Endothelial cell of umbilical vein (primary cell): ENCODE results near the gene LTK. TPM values are rescaled to one million over a fixed set of nuclear protein-coding genes. Genes with fewer than 3 reads are reported as not detected.

Experiments
- BruUV-seq: library from RNA; stranded (reverse); fragments of 400-500 nt; replicated peaks from 2 replicates; lab custom pipeline; 2021; lab: Mats Ljungman, UMichigan
- CTCF ChIA-PET: fragments of 300-600, 350-600 bp; sonication (Branson Sonifier 250); formaldehyde crosslinking; loops from one replicate; lab custom pipeline; 2021; ENCODE audit warnings: antibody characterized with exemption, inconsistent platforms; lab: Charles Lee
- POLR2A ChIA-PET: fragments of 300-600, 350-600 bp; sonication (Branson Sonifier 250); formaldehyde crosslinking; loops from one replicate; lab custom pipeline; 2021; ENCODE audit warnings: antibody characterized with exemption, inconsistent platforms; lab: Charles Lee
- DNase-seq: peaks from one replicate; pipeline ENCODE4 v3.0.0-alpha.2; 2011; ENCODE audit warnings: low read depth, low spot score
- FAIRE-seq: peaks from 2 replicates; lab custom pipeline; 2011; peaks lifted over from hg19 to GRCh38; lab: Jason Lieb, UNC
- H2AFZ ChIP-seq: 2 replicates; pipeline ENCODE4 v1.6.0; 2012; ENCODE audit warnings: low read depth, low read length, control low read depth, inconsistent platforms
- H3K27ac ChIP-seq: 2 replicates; pipeline ENCODE4 v1.5.1; 2011; ENCODE audit warnings: low read depth, mild to moderate bottlenecking, control low read depth, low read length, moderate library complexity; ENCODE audit not compliant: insufficient read depth
- H3K27me3 ChIP-seq, 2 experiments: 2 replicates each; pipeline versions ENCODE4 v1.6.0 to v1.6.1; 2011; ENCODE audit warnings: low read length in 2 of 2, mixed read lengths in 1 of 2; ENCODE audit not compliant: control insufficient read depth in 2 of 2, insufficient read depth in 2 of 2
- H3K36me3 ChIP-seq, 2 experiments: 2 replicates in 1 of 2; 3 replicates in 1 of 2; pipeline ENCODE4 v1.5.1; 2011; ENCODE audit warnings: low read length in 2 of 2, mild to moderate bottlenecking in 1 of 2, moderate library complexity in 1 of 2; ENCODE audit not compliant: control insufficient read depth in 2 of 2, insufficient read depth in 2 of 2; ENCODE audit errors: extremely low read depth in 1 of 2
- H3K4me1 ChIP-seq: 3 replicates; pipeline ENCODE4 v1.5.1; 2011; ENCODE audit warnings: mild to moderate bottlenecking, low read length; ENCODE audit not compliant: control insufficient read depth, insufficient read depth; ENCODE audit errors: extremely low read depth
- H3K4me2 ChIP-seq: 2 replicates; pipeline ENCODE4 v1.6.1; 2011; ENCODE audit warnings: low read length, control low read depth, mixed read lengths; ENCODE audit not compliant: insufficient read depth
- H3K4me3 ChIP-seq, 3 experiments: fragments of 200-600 bp in 1 of 3; sonication (generic), shearing (Covaris generic) in 1 of 3; replicated peaks in 1 of 3; 2 replicates each; pipeline ENCODE4 v1.5.1; 2011 to 2016; ENCODE audit warnings: control low read depth in 3 of 3, low read length in 3 of 3, mild to moderate bottlenecking in 2 of 3, inconsistent platforms in 1 of 3, low read depth in 1 of 3, moderate library complexity in 1 of 3; ENCODE audit not compliant: insufficient read depth in 1 of 3
- H3K79me2 ChIP-seq: 2 replicates; pipeline ENCODE4 v1.6.0; 2012; ENCODE audit warnings: low read length, inconsistent platforms; ENCODE audit not compliant: control insufficient read depth, insufficient read depth
- H3K9ac ChIP-seq: replicated peaks from 2 replicates; pipeline ENCODE3; 2011; ENCODE audit warnings: low read length, control low read depth; ENCODE audit not compliant: insufficient read depth; ENCODE audit errors: extremely low read depth
- H3K9me1 ChIP-seq: replicated peaks from 3 replicates; pipeline ENCODE4 v1.6.0; 2011; ENCODE audit warnings: mild to moderate bottlenecking, low read length; ENCODE audit not compliant: control insufficient read depth, insufficient read depth; ENCODE audit errors: extremely low read depth
- H3K9me3 ChIP-seq: replicated peaks from 2 replicates; pipeline ENCODE4 v1.5.1; 2012; ENCODE audit warnings: low read length, inconsistent platforms; ENCODE audit not compliant: control insufficient read depth, insufficient read depth
- H4K20me1 ChIP-seq: replicated peaks from 2 replicates; pipeline ENCODE3; 2011; ENCODE audit warnings: mild to moderate bottlenecking, low read length; ENCODE audit not compliant: control insufficient read depth, insufficient read depth; ENCODE audit errors: extremely low read depth
- CTCF ChIP-seq, 2 donors: IDR thresholded peaks; 1 replicate in 1 of 2; 2 replicates in 1 of 2; pipeline ENCODE4 v1.5.1; 2011; ENCODE audit warnings: low read length in 2 of 2, mild to moderate bottlenecking in 2 of 2, moderate library complexity in 2 of 2, control low read depth in 1 of 2, inconsistent platforms in 1 of 2, low read depth in 1 of 2; ENCODE audit not compliant: insufficient read depth in 1 of 2; ENCODE audit errors: extremely low read depth in 1 of 2
- EZH2 ChIP-seq: IDR thresholded peaks from 2 replicates; pipeline ENCODE4 v1.6.1; 2012; ENCODE audit warnings: borderline replicate concordance, low read depth, mild to moderate bottlenecking, moderate library complexity, low read length, inconsistent platforms; ENCODE audit not compliant: severe bottlenecking
- FOS ChIP-seq: IDR thresholded peaks from 2 replicates; pipeline ENCODE4 v1.6.1; 2011; ENCODE audit warnings: mild to moderate bottlenecking, low read length, moderate library complexity, borderline replicate concordance; ENCODE audit not compliant: insufficient read depth
- GATA2 ChIP-seq: IDR thresholded peaks from 2 replicates; pipeline ENCODE4 v1.7.0; 2011; ENCODE audit warnings: low read depth, mild to moderate bottlenecking, moderate library complexity, mixed read lengths, low read length; ENCODE audit not compliant: insufficient read length, insufficient read depth
- JUN ChIP-seq: IDR thresholded peaks from 2 replicates; pipeline ENCODE4 v1.6.1; 2011; ENCODE audit warnings: borderline replicate concordance, low read depth; ENCODE audit not compliant: insufficient read length, insufficient read depth
- MYC ChIP-seq: IDR thresholded peaks from one replicate; pipeline ENCODE4 v1.6.1; 2011; ENCODE audit warnings: mild to moderate bottlenecking, low read depth, low read length
- POLR2A ChIP-seq: IDR thresholded peaks from 2 replicates; pipeline ENCODE4 v1.6.1; 2012; ENCODE audit warnings: low read depth, mild to moderate bottlenecking, control low read depth, low read length
- POLR2AphosphoS5 ChIP-seq: IDR thresholded peaks from 2 replicates; pipeline ENCODE4 v1.6.1; 2012; ENCODE audit warnings: low read depth, mild to moderate bottlenecking, control low read depth, low read length, moderate library complexity; ENCODE audit not compliant: insufficient read depth
- dilution Hi-C: fragments of 300-500 bp; cut with MboI; formaldehyde crosslinking; loops from one replicate; pipeline ENCODE4 v1.15.0; 2019; ENCODE audit warnings: low sequenced_read_pairs; ENCODE audit not compliant: extremely low pct_ligation_motif_present
- intact Hi-C: fragments of 100-400 bp; cut with micrococcal nuclease; formaldehyde crosslinking; loops from one replicate; pipeline ENCODE4 v1.10.0; 2022
- polyA plus RNA-seq, 4 experiments: library from polyadenylated mRNA; depleted of rRNA in 3 of 4; stranded (reverse) in 3 of 4; unstranded in 1 of 4; fragments of >200 nt; gene quantifications; 2 replicates each; pipeline versions ENCODE4 v1.2.1 to v1.2.3, GENCODE V29; 2011 to 2012; ENCODE audit warnings: missing spikeins in 1 of 4
- total RNA-seq: library from RNA; stranded (reverse); gene quantifications from 2 replicates; pipeline ENCODE4 v1.2.3, GENCODE V29; 2021
- TF ChIP-seq, protein P1 (sequence below): IDR thresholded peaks from 2 replicates; pipeline ENCODE4 v1.6.1; 2011; ENCODE audit not compliant: insufficient read depth, insufficient read length

Gene LTK
- total and polyA plus RNA-seq, 2 donors (not counting 3 experiments of a cell fraction or from before 2014, with no cell fraction given): 0.15 to 0.17 TPM

GRCh38 chr15:41490355-41490754 is 23.3 kb downstream of the LTK start:
- no peaks in the 10 kb centered on the region for H3K9me1 ChIP-seq
- CTCF ChIA-PET: interaction anchor here (1.7 kb wide), 1 partner anchor 25 kb away, joined by 6 read pairs; no protein-coding TSS in a partner anchor
- peaks cover 37% of the 10 kb centered on the region for H3K4me1 ChIP-seq
- H2AFZ ChIP-seq: no peak overlapping the region
- no peaks in the 10 kb centered on the region for H3K36me3 ChIP-seq
- H3K79me2 ChIP-seq: no peaks in the 10 kb centered on the region
- POLR2A ChIA-PET: interaction anchor here (0.6 to 0.7 kb wide), 3 partner anchors 8 to 288 kb away, joined by 3 to 5 read pairs (median 4); no protein-coding TSS in a partner anchor
- no peaks in the 10 kb centered on the region for H3K9me3 ChIP-seq
- no peak overlapping the region for H3K4me3 ChIP-seq
- H3K27me3 ChIP-seq: peaks cover 9 to 14% of the 10 kb centered on the region in 2 experiments
- FAIRE-seq: peak; percentile 99
- TF ChIP-seq POLR2A (no peak), JUN (peak; percentile 96), FOS (peak; percentile 89), POLR2AphosphoS5 (peak; percentile 65)
- H3K4me2 ChIP-seq: no peak overlapping the region
- H3K27ac ChIP-seq: peak overlapping the region; percentile 43
- DNase-seq: peak; percentile 85
- H4K20me1 ChIP-seq: no peaks in the 10 kb centered on the region
- intact Hi-C loops (no loop called here), dilution Hi-C loops (no loop called here)
- no peak overlapping the region for H3K9ac ChIP-seq
- no TSS peak for BruUV-seq

GRCh38 chr15:41489641-41490040 is 24.0 kb downstream of the LTK start:
- no peak overlapping the region for H3K4me3 ChIP-seq
- peaks cover 31% of the 10 kb centered on the region for H3K4me1 ChIP-seq
- POLR2A ChIA-PET: no interaction called here
- H3K9me1 ChIP-seq: no peaks in the 10 kb centered on the region
- H3K4me2 ChIP-seq: no peak overlapping the region
- H3K9ac ChIP-seq: no peak overlapping the region
- H3K27me3 ChIP-seq: peaks cover 4 to 7% of the 10 kb centered on the region in 2 experiments
- BruUV-seq: no TSS peak
- TF ChIP-seq MYC: no peak
- no peak for TF ChIP-seq FOS
- TF ChIP-seq POLR2A: no peak
- no peak for TF ChIP-seq POLR2AphosphoS5
- TF ChIP-seq GATA2: no peak
- TF ChIP-seq EZH2: no peak
- no peak for TF ChIP-seq JUN
- TF ChIP-seq, protein P1, sequence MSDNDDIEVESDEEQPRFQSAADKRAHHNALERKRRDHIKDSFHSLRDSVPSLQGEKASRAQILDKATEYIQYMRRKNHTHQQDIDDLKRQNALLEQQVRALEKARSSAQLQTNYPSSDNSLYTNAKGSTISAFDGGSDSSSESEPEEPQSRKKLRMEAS: no peak
- no peak for TF ChIP-seq CTCF (IDR thresholded peaks at IDR 0.05; ENCODE audit: extremely low read depth in 1 of 2, insufficient read depth in 1 of 2, low read depth in 1 of 2, low read length in 2 of 2)
- no peaks in the 10 kb centered on the region for H3K36me3 ChIP-seq
- CTCF ChIA-PET: interaction anchor here (1.7 kb wide), 1 partner anchor 24 kb away, joined by 6 read pairs; no protein-coding TSS in a partner anchor
- dilution Hi-C loops: no loop called here
- DNase-seq (no peak), FAIRE-seq (no peak)
- intact Hi-C loops: no loop called here
- no peaks in the 10 kb centered on the region for H4K20me1 ChIP-seq
- H3K9me3 ChIP-seq: no peaks in the 10 kb centered on the region
- no peak overlapping the region for H3K27ac ChIP-seq
- H3K79me2 ChIP-seq: no peaks in the 10 kb centered on the region
- no peak overlapping the region for H2AFZ ChIP-seq
